HEK293 (cell line): ENCODE measurements around the gene NXT2.

Experiments used
- YY2 ChIP-seq: fragments of 450-650 bp; formaldehyde crosslinking; IDR thresholded peaks from 2 replicates; pipeline ENCODE4 v1.5.1; 2016; ENCODE audit warnings: missing biosample characterization, missing genetic modification characterization
- TF ChIP-seq, protein P1 (sequence below): fragments of 450-650 bp; formaldehyde crosslinking; IDR thresholded peaks from 2 replicates; pipeline ENCODE4 v1.5.1; 2016; ENCODE audit warnings: missing biosample characterization, missing genetic modification characterization
- TF ChIP-seq, protein P2 (sequence below): fragments of 450-650 bp; formaldehyde crosslinking; IDR thresholded peaks from 2 replicates; pipeline ENCODE4 v1.5.1; 2016; ENCODE audit warnings: missing biosample characterization, missing genetic modification characterization, borderline replicate concordance

DNA sequence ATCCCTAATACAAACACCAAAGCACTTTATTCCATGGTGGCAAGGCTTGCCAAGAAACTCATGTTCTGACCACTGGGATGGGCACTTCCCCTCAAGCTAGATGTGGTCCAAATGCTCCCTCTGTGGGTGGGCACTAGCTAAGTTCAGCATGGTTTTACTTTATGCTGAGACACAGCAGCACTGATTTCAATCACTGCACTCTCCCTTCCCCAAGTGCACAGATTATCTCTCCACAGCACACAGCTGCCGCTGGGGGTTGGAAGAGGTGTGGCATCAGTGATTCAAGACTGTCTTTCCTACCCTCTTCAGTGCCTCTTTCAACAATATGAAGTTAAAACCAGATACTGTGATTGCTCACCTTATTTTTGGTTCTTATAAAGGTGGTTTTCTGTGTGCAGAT is 38.2 kb upstream of the NXT2 start:
- TF ChIP-seq, protein P1, sequence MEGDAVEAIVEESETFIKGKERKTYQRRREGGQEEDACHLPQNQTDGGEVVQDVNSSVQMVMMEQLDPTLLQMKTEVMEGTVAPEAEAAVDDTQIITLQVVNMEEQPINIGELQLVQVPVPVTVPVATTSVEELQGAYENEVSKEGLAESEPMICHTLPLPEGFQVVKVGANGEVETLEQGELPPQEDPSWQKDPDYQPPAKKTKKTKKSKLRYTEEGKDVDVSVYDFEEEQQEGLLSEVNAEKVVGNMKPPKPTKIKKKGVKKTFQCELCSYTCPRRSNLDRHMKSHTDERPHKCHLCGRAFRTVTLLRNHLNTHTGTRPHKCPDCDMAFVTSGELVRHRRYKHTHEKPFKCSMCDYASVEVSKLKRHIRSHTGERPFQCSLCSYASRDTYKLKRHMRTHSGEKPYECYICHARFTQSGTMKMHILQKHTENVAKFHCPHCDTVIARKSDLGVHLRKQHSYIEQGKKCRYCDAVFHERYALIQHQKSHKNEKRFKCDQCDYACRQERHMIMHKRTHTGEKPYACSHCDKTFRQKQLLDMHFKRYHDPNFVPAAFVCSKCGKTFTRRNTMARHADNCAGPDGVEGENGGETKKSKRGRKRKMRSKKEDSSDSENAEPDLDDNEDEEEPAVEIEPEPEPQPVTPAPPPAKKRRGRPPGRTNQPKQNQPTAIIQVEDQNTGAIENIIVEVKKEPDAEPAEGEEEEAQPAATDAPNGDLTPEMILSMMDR (tag by site-specific recombination): no peak
- TF ChIP-seq YY2: no peak
- TF ChIP-seq, protein P2, sequence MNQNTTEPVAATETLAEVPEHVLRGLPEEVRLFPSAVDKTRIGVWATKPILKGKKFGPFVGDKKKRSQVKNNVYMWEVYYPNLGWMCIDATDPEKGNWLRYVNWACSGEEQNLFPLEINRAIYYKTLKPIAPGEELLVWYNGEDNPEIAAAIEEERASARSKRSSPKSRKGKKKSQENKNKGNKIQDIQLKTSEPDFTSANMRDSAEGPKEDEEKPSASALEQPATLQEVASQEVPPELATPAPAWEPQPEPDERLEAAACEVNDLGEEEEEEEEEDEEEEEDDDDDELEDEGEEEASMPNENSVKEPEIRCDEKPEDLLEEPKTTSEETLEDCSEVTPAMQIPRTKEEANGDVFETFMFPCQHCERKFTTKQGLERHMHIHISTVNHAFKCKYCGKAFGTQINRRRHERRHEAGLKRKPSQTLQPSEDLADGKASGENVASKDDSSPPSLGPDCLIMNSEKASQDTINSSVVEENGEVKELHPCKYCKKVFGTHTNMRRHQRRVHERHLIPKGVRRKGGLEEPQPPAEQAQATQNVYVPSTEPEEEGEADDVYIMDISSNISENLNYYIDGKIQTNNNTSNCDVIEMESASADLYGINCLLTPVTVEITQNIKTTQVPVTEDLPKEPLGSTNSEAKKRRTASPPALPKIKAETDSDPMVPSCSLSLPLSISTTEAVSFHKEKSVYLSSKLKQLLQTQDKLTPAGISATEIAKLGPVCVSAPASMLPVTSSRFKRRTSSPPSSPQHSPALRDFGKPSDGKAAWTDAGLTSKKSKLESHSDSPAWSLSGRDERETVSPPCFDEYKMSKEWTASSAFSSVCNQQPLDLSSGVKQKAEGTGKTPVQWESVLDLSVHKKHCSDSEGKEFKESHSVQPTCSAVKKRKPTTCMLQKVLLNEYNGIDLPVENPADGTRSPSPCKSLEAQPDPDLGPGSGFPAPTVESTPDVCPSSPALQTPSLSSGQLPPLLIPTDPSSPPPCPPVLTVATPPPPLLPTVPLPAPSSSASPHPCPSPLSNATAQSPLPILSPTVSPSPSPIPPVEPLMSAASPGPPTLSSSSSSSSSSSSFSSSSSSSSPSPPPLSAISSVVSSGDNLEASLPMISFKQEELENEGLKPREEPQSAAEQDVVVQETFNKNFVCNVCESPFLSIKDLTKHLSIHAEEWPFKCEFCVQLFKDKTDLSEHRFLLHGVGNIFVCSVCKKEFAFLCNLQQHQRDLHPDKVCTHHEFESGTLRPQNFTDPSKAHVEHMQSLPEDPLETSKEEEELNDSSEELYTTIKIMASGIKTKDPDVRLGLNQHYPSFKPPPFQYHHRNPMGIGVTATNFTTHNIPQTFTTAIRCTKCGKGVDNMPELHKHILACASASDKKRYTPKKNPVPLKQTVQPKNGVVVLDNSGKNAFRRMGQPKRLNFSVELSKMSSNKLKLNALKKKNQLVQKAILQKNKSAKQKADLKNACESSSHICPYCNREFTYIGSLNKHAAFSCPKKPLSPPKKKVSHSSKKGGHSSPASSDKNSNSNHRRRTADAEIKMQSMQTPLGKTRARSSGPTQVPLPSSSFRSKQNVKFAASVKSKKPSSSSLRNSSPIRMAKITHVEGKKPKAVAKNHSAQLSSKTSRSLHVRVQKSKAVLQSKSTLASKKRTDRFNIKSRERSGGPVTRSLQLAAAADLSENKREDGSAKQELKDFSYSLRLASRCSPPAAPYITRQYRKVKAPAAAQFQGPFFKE (tag by site-specific recombination): no peak
